Suprapubic skin (tissue), 4 donors: ENCODE data around the gene SLC39A9. TPM values are rescaled to one million over a fixed set of nuclear protein-coding genes. Genes with fewer than 3 reads are reported as not detected.

ENCODE experiments used
- DNase-seq, 2 donors: peaks; one replicate each; pipeline ENCODE4 v3.0.0-alpha.2; 2019; ENCODE audit warnings: low spot score in 2 of 2
- H3K27ac ChIP-seq: fragments of 200-600 bp; sonication (generic); one replicate; pipeline ENCODE4 v1.5.1; 2019
- H3K27me3 ChIP-seq: fragments of 200-600 bp; sonication (generic); one replicate; pipeline ENCODE4 v1.5.1; 2019
- H3K36me3 ChIP-seq: fragments of 200-600 bp; sonication (generic); one replicate; pipeline ENCODE4 v1.5.1; 2019
- H3K4me1 ChIP-seq: fragments of 200-600 bp; sonication (generic); one replicate; pipeline ENCODE4 v1.5.1; 2019
- H3K4me3 ChIP-seq: fragments of 200-600 bp; sonication (generic); one replicate; pipeline ENCODE4 v1.5.1; 2019; ENCODE audit warnings: mild to moderate bottlenecking
- H3K9me3 ChIP-seq: fragments of 200-600 bp; sonication (generic); one replicate; pipeline ENCODE4 v1.5.1; 2019
- CTCF ChIP-seq, 2 donors: fragments of 200-600 bp in 1 of 2; fragments of 450-650 bp in 1 of 2; sonication (generic) in 1 of 2; IDR thresholded peaks; one replicate each; pipeline ENCODE4 v1.5.1; 2016 to 2019; ENCODE audit warnings: antibody characterized with exemption in 2 of 2, mild to moderate bottlenecking in 1 of 2, moderate library complexity in 1 of 2
- EP300 ChIP-seq: sonication (generic); formaldehyde crosslinking; IDR thresholded peaks from one replicate; pipeline ENCODE4 v1.6.1; 2017; ENCODE audit warnings: antibody characterized with exemption
- POLR2A ChIP-seq, 2 donors: fragments of 450-650 bp; IDR thresholded peaks; one replicate each; pipeline ENCODE4 v1.6.1; 2017; ENCODE audit warnings: antibody characterized with exemption in 2 of 2, mild to moderate bottlenecking in 2 of 2, moderate library complexity in 2 of 2
- POLR2AphosphoS5 ChIP-seq, 3 donors: sonication (generic); formaldehyde crosslinking; IDR thresholded peaks; one replicate each; pipeline ENCODE4 v1.6.1; 2017; ENCODE audit warnings: antibody characterized with exemption in 3 of 3
- WGBS: methylation state at CpG from one replicate; pipeline ENCODE4 v1.1.5; 2018; 5-methylcytosine and 5-hydroxymethylcytosine counted together
- total RNA-seq, 4 donors: library from RNA; depleted of rRNA; stranded (reverse); fragments of >200 nt; gene quantifications; one replicate each; pipeline ENCODE4 v1.1.0, GENCODE V29; 2016

The SLC39A9 gene
- total RNA-seq, 4 donors from 2014 or later: 46.5 to 65.6 (median 60.2) TPM

GRCh38 chr14:69353168-69353567 lies 45.3 kb upstream of the SLC39A9 start:
- WGBS: 93% methylated on average over 3 of the region's 3 CpGs
- TF ChIP-seq POLR2A (IDR thresholded peaks at IDR 0.05) (no peak), CTCF (IDR thresholded peaks at IDR 0.05) (no peak), EP300 (no peak), POLR2AphosphoS5 (IDR thresholded peaks at IDR 0.05) (no peak)
- H3K9me3 ChIP-seq: no peaks in the 10 kb centered on the region

GRCh38 chr14:69354383-69355153 lies 43.9 kb upstream of the SLC39A9 start:
- Histone ChIP-seq H3K4me1 (peaks cover 19% of the 10 kb centered on the region), H3K27me3 (no peaks in the 10 kb centered on the region), H3K27ac (peak overlapping the region; percentile 60), H3K4me3 (no peak overlapping the region), H3K36me3 (no peaks in the 10 kb centered on the region), H3K9me3 (no peaks in the 10 kb centered on the region)
- TF ChIP-seq POLR2A (IDR thresholded peaks at IDR 0.05) (no peak), EP300 (no peak), POLR2AphosphoS5 (IDR thresholded peaks at IDR 0.05) (no peak), CTCF (IDR thresholded peaks at IDR 0.05) (no peak)
- no peak for DNase-seq
- 58% methylated on average over 11 of the region's 11 CpGs for WGBS

More at GRCh38 chr14:69353168-69353567, 45.3 kb upstream of the SLC39A9 start:
- H3K27me3 ChIP-seq: no peaks in the 10 kb centered on the region
- peaks cover 19% of the 10 kb centered on the region for H3K4me1 ChIP-seq
- no peaks in the 10 kb centered on the region for H3K36me3 ChIP-seq
- no peak for DNase-seq
- no peak overlapping the region for H3K27ac ChIP-seq
- no peak overlapping the region for H3K4me3 ChIP-seq

DNA sequence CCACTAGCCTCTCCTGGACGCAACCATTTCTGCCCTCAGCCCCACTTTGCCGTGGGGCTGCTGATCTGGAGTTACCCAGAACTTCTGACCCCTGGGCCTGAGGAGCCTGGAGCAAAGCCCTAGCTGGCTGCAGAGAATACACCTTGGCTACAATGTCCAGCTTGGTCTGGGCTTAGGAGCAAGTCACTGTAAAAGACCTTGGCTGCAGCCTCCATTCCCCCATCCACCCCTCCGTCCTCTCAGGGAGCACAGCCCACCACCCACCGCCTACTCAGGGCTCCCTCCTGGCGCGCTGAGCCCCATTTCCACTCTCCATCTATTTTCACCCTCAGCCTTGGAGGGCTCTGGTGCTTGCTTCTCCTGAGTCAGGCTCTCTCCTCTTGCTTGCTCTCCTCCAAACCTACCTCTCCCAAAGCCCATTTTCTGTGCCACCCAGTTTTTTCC lies 43.3 kb upstream of the SLC39A9 start:
- Histone ChIP-seq H3K27ac (peak overlapping the region; percentile 60), H3K36me3 (no peaks in the 10 kb centered on the region), H3K27me3 (no peaks in the 10 kb centered on the region), H3K4me1 (peaks cover 19% of the 10 kb centered on the region), H3K9me3 (no peaks in the 10 kb centered on the region), H3K4me3 (no peak overlapping the region)
- WGBS: 83% methylated on average over 6 of the region's 6 CpGs
- DNase-seq: no peak
- TF ChIP-seq POLR2A (IDR thresholded peaks at IDR 0.05) (no peak), CTCF (IDR thresholded peaks at IDR 0.05) (no peak), POLR2AphosphoS5 (IDR thresholded peaks at IDR 0.05) (no peak), EP300 (no peak)

DNA sequence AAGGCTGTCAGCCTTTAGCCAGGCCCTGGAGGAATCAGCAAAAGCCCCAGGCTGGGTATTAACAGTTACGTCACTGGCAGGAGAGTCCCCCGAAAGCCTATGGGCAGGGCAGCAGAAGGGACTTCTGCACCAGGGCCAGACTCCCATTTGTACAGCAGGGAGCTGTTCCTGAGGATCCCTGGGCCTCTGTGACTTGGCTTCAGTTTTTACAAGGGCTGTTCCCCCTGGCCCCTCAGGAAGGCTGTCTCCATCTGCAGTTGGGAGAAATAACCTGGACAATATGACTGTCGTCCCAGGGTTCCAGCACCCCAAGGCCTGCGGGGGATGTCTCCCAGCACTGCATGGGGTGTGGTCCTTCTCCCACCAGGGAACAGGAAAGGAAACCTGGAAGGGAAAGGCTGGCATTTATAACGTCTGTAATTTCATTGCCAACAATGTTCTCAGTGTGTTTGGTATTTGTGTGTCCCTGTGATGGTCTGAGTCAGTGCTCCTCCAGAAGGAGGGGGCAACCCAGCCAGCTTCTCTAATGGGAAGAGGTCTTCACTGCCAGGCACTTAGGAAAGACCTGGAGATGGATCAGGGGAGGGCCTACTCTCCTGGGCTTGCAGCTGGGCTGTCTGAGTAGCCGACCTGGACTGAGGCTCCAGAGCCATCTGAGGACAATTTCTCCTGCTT lies 42.7 kb upstream of the SLC39A9 start:
- Histone ChIP-seq H3K9me3 (no peaks in the 10 kb centered on the region), H3K4me1 (peaks cover 19% of the 10 kb centered on the region), H3K27me3 (no peaks in the 10 kb centered on the region), H3K36me3 (no peaks in the 10 kb centered on the region), H3K4me3 (no peak overlapping the region), H3K27ac (peak overlapping the region; percentile 60)
- TF ChIP-seq POLR2AphosphoS5 (IDR thresholded peaks at IDR 0.05) (peak in 2 of 3 donors; percentile 32 to 42), EP300 (no peak), CTCF (IDR thresholded peaks at IDR 0.05) (no peak)
- peak in 1 of 2 donors; percentile 78 for DNase-seq
- 35% methylated on average over 6 of the region's 6 CpGs for WGBS

GRCh38 chr14:69356903-69357543 lies 41.5 kb upstream of the SLC39A9 start:
- Histone ChIP-seq H3K4me1 (peaks cover 16% of the 10 kb centered on the region), H3K27ac (no peak overlapping the region), H3K36me3 (no peaks in the 10 kb centered on the region), H3K27me3 (no peaks in the 10 kb centered on the region), H3K9me3 (no peaks in the 10 kb centered on the region), H3K4me3 (no peak overlapping the region)
- DNase-seq: no peak
- TF ChIP-seq EP300 (no peak), POLR2AphosphoS5 (IDR thresholded peaks at IDR 0.05) (no peak), POLR2A (IDR thresholded peaks at IDR 0.05) (no peak), CTCF (IDR thresholded peaks at IDR 0.05) (no peak)
- WGBS: 70% methylated on average over 7 of the region's 7 CpGs
